Limb (tissue), 2 donors: ENCODE data around the gene TESK1.
"Not testable (repeated sequence)": the region's sequence is repeated elsewhere in the genome, so short reads cannot be mapped to it uniquely, and the experiment has no call there.

Source experiments
- DNase-seq, 2 donors: peaks; one replicate each; pipeline ENCODE4 v3.0.0-alpha.2; 2016; ENCODE audit errors: extremely low spot score in 2 of 2

Gene TESK1

DNA sequence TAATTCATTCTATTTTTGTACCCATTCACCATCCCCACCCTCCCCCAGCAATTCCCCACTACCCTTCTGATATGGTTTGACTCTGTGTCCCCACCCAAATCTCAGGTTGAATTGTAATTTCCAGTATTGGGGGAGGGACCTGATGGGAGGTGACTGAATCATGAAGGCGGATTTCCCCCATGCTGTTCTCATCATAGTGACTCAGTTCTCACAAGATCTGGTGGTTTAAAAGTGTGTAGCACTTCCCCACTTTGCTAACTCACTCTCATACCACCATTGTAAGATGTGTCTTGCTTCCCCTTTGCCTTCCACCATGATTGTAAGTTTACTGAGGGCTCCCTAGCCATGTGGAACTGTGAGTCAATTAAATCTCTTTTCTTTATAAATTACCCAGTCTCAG is 25.9 kb upstream of the TESK1 start:
- DNase-seq, result no peak

DNA sequence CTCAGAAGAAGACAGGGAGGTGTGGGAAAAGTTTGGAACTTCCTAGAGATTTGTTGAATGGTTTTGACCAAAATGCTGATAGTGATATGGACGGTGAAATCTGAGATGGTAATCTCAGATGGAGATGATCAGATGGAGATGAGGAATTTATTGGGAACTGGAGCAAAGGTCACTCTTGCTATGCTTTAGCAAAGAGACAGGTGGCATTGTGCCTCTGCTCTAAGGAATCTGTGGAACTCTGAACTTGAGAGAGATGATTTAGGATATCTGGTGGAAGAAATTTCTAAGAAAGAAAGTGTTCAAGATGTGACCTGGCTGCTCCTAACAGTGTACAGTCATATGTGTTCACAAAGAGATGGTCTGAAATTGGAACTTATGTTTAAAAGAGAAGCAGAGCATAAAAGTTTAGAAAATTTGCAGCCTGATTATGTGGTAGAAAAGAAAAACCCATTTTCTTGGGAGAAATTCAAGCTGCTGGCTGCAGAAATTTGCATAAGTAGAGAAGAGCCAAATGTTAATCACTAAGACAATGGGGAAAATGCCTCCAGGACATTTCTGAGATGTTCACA is 25.3 kb upstream of the TESK1 start:
- DNase-seq, result not testable (repeated sequence)

DNA sequence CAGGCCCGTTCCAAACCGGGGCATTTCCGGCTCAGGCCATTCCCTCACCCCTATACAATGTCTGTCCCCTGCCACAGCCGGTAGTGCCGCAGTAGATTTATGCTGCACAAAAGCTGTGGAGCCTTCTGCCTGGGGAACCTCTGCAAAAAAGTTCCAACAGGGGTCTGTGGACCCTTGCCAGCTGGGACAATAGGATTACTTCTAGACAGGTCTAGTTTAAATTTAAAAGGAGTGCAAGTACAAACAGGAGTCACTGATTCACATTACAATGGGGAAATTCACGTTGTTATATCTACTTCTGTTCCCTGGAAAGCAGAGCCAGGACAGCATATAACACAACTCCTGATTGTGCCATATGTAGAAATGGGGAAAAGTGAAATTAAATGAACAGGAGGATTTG is 21.5 kb upstream of the TESK1 start:
- not testable (repeated sequence) for DNase-seq

DNA sequence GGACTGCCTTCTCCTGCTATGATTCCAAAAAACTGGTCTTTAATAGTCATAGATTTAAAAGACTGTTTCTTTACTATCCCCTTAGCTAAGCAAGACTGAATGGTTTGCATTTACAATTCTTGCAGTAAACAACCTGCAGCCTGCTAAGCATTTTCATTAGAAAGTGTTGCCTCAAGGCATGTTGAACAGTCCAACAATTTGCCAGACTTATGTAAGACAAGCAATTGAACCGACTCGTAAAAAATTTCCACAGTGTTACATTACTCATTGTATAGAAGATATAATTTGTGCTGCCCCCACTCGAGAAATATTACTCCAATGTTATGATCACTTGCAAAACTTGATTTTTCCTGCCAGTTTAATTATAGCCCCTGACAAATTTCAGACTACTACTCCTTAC is 20.4 kb upstream of the TESK1 start:
- DNase-seq, result not testable (repeated sequence)

DNA sequence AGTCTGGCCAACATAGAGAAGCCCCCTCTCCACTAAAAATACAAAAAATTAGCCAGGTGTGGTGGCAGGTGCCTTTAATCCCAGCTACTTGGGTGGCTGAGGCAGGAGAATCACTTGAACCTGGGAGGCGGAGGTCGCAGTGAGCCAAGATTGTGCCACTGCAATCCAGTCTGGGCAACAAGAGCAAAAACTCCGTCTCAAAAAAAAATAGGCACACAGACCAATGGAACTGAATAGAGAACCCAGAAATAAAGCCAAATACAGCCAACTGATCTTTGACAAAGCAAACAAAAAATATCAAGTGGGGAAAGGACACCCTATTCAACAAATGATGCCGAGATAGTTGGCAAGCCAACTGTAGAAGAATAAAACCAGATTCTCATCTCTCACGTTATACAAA is 16.6 kb upstream of the TESK1 start:
- DNase-seq, result not testable (repeated sequence)

DNA sequence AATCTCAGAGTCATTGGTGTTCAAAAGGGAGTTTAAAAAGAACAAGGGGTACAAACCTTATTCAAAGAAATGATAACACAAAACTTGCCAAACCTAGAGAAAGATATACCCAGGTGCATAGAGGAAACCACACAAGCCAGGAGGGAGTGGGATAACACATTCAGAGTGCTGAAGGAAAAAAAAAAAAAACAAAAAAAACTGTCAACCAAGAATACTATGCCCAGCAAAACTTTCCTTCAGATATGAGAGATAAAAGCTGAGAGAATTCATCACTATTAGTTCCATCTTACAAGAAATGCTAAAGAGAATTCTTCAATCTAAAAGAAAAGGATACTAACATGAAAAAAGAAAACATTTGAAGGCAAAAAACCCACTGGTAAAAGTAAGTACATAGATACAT is 11.5 kb upstream of the TESK1 start:
- DNase-seq, result no peak

DNA sequence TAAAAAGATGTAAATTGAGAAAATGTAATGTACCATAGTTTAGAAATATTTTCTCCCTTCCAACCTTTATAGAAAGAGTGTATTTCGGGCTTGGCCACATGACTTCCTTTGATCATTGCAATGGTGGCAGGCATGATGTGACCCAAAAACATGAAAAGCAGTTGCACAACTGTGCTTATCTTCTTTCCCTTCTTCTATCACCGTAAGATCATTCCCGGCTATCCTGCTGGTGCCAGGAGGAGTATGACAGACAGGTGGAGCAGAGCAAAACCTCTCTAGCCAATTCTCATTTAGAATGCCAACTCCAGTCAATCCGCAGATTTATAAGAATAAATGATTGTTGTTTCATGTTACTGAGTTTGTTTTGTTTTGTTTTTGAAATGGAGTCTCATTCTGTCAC is 10.6 kb upstream of the TESK1 start:
- no peak for DNase-seq

DNA sequence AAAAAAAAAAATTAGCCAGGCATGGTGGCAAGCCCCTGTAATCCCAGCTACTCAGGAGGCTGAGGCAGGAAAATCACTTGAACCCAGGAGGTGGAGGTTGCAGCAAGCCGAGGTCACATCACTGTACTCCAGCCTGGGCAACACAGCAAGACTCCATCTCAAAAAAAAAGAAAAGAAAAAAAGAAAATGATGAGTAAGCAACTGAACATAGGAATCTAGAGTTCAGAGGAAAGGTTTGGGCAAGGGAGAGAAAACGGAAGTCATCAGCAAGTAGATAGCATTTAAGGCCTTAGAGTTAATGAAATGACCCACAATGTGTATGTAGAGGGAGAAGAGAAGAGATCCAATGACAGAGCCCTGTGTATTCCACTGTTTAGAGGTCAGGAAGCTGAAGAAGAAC is 8.2 kb upstream of the TESK1 start:
- DNase-seq, result not testable (repeated sequence)

DNA sequence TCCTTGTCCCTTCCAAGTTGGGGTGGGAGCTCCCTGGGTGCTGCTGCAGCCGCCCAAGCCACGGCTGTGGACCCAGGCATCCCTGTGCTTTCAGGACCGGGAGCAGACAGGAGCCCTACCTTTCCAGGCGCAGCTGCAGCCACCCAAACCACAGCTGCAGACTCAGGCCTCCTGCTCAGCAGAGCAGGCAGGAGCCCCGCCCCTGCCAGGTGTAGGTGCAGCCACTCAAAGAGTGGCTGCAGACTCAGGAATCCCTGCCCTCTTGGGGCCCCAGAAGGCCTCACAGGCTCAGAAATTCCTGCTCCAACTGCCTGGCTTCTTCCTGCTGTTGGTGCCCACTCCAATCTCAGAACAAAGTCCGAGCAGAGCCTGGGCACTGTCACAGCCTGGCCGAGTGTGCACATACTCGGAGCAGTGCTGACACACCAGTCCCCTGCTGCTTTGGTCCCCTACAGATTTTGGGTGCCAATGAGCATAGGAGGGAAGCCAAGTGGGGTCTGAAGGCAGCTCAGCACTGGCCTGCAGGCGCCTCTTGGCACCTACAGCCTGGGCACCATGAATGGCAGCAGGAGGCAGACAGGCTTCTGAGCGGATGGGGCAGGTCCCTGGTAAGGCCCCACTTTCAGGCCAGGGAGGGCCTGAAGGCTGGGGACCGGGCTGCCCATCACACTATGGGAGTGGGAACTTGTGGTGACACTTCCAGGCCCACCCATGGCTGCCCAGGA is 6.0 kb upstream of the TESK1 start:
- no peak for DNase-seq

DNA sequence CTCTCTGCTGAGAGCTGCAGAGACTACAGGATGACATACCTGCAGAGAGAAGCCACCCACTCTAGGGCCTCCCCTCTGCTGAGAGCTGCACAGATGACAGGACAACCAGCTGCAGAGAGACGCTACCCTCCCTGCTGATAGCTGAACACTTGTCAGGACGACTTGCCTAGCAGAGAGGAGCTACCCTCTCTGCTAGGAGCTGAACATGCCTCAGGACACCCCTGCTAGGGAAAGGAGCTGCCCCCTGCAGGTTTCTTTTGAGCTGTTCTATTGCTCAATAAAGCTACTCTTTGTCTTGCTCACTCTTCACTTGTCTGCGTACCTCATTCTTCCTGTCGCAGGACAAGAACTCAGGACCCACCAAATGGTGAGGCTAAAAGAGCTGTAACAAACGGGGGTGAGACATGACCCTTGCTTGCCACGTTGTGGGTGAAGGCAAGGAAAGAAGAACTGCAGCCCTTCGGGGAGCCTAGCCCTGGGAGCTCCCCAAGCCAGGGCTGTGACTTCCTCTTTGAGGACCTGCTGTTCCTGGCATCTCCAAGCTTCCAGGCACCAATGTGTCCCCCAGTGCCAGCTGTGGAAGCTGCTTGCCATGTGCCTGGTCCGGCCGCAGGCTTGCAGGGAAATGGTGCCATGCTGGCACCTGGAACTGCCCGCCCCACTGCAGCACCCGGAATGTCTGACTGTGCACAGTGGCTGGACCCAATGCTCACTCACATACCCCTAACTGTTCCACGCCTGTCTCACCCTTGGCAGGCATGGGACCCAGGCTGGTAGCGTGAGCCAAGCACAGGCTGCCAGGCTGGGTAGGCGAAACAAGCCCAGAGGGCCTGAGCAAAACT is 5.1 kb upstream of the TESK1 start:
- DNase-seq, result no peak

DNA sequence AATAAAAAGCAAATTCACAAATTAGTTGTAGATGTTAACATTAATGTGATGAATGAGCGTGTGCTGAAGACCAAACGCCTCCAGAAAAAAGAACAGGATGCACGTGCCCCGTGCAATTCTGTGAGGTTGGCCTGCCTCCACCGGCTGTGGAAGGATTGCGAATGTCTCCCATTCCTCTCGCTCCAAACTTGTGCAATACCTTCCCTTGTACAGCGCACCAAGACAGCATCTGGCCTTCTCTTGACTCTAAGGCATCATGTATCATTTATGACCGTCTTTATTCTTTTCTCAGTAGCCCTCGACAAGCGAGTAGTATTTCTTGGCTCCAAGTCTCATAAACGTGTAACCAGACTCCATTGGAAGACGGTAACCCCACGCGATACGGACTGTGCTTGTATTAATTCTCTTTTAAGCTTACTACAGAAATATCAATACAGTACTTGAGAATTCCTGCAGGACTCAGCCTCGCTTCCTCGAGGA is 1.5 kb upstream of the TESK1 start:
- DNase-seq, result peak in 1 of 2 donors; percentile 66

DNA sequence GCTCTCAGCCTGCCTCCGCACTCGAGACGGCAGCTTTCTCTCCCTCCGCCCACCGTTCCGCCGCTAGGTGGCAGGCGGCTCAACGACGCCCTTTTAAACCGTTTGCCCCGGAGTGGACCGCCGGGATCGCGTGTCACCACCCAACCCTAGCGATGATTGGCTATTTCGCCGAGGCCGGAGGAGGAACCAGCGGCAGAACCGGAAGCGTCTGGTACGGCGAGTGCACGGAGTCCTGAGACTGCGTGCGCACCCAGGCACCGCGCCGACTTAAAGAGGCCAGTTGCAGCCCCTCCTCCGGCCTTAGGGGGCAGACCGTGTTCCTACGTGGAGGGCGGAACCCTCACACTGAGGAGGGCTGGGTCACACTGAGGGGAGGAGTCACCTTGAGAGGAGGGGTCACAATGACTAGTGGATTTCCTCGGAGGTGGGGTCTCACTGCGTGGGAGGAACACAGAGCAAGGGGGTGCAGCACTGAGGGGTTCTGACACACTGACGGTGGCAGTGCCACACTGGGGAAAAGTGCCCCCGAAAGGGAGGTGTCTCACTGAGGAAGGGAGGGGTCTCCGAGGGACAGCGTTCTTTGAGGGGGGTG is 980 bp upstream of the TESK1 start:
- DNase-seq, result peak; percentile 99

DNA sequence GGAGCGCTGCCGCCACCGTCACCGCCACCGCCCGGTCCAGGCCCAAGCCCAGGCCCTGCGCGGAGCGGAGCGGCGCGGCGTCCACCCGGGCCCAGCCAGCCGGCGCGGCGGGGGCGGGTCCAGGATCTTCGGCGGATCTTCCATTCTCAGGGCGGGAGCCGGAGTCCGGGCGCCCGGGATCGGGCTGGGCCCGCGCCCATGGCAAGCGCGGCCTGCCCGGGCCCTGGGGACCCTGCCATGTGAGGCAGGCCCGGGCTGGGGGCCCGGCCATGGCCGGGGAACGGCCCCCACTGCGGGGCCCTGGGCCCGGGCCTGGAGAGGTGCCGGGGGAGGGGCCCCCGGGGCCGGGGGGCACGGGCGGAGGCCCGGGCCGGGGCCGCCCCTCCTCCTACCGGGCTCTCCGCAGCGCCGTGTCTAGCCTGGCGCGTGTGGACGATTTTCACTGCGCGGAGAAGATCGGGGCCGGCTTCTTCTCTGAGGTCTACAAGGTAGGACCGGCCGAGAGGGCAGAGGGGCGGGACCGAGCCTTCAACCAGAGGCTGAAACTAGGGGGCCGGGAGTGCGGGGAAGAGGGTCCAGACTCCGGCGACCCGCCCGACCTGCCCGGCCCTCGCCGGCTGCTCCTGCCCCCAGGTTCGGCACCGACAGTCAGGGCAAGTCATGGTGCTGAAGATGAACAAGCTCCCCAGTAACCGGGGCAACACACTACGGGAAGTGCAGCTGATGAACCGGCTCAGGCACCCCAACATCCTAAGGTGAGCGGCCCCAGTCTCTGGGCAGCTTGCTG is 482 bp downstream of the TESK1 start:
- peak in 1 of 2 donors; percentile 58 for DNase-seq

DNA sequence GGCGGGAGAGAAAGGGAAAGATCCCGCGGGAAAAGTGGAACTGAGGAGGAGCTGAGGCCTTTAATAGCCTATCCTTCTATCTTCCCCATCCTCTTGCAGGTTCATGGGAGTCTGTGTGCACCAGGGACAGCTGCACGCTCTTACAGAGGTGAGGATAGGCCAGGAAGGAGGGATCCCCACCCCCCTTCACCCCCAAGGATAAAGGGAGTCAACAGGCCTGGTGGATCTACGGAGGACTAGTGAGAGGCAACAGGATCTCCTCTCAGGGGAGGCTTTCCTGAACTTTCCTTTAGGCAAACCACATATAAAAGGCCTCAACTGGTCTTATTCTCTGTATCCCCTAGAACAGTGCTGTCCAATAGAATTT is 1.1 kb downstream of the TESK1 start:
- DNase-seq, result no peak

DNA sequence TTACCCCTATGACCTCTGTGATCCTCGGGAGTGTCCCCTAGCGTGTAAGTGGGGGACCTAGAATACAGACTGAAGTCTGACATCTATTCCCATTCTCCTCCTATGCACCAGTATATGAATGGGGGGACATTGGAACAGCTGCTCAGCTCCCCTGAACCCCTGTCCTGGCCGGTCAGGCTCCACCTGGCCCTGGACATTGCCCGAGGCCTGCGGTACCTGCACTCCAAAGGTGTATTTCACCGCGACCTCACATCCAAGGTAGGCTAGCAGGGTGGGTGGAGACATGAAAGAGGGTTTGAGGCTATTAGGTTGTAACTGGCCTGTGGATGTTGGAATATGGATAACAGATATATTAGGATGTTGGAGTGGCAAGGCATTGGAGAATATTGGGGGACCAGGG is 1.7 kb downstream of the TESK1 start:
- no peak for DNase-seq

DNA sequence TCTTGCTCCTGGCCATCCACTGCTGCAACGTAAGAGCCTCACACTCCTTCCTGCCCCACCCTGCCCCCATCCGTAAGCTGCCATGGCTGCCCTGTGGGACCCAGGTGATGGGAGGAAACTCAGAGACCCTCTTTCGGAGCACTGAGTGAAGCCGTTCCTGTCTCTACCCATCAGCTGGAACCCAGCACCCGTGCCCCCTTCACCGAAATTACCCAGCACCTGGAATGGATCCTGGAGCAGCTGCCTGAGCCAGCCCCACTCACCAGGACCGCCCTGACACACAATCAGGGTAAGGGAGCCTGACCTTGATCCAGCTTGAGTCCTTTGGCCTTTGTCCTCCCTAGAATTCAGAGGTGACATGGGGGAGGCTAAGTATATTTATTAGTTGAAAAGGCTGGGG is 3.2 kb downstream of the TESK1 start:
- no peak for DNase-seq

DNA sequence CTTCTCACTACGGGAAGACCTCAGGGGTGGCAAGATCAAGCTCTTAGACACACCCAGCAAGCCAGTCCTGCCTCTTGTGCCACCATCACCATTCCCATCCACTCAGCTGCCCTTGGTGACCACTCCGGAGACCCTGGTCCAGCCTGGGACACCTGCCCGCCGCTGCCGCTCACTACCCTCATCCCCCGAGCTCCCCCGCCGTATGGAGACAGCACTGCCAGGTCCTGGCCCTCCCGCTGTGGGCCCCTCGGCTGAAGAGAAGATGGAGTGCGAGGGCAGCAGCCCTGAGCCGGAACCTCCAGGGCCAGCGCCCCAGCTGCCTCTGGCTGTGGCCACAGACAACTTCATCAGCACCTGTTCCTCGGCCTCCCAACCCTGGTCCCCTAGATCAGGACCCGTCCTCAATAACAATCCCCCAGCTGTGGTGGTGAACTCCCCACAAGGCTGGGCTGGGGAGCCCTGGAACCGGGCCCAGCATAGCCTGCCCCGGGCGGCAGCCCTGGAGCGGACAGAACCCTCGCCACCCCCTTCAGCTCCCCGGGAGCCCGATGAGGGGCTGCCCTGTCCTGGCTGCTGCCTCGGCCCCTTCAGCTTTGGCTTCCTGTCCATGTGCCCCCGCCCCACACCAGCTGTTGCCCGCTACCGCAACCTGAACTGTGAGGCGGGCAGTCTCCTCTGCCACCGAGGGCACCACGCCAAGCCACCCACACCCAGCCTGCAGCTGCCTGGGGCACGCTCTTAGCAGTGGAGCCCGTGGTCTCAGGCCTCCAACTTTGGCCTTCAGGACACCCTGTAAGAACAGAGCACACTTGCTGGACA is 4.1 kb downstream of the TESK1 start:
- DNase-seq, result no peak

DNA sequence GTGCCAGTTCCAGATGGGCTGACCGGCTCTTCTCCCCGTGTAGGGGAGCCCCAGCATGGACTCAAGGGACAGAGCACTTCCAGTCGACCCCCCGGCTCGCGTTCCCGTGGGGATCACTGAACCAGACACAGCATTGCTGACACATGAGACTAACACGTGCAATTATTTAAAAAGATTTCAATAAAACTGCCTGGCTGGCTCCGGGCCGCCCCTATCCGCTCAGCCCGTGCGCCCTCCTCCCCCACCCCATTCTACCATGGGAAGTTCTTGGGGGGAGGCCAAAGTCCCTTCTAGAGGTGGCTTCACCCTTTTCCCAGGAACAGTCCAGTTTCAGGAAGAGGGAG is 4.7 kb downstream of the TESK1 start:
- DNase-seq, result no peak

DNA sequence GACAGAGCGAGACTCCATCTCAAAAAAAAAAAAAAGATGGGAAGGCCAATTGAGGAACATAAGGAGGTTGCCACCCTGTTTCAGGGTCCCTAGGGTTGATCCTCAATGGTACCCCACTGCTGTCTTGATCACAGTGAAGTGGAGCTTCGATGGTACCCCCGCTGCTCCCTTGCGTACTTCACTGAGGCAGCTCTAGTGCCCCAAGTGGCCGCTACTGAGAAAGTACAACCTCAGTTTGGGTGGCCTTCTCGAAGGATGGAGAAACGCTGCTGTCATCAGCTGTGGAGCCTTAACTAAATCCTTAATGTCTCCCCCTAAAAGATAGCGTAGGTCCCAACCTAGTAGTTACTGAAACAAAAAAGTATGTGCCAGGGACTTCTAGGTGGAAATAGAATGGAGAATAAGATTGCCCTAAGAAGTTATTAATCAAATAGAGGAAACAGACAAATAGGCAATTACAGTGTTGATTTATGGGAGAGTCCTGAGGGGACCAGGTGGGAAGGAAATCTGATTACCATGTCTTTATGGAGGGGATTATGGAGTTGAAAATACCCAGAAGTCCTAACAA is 6.3 kb downstream of the TESK1 start:
- DNase-seq, result no peak

DNA sequence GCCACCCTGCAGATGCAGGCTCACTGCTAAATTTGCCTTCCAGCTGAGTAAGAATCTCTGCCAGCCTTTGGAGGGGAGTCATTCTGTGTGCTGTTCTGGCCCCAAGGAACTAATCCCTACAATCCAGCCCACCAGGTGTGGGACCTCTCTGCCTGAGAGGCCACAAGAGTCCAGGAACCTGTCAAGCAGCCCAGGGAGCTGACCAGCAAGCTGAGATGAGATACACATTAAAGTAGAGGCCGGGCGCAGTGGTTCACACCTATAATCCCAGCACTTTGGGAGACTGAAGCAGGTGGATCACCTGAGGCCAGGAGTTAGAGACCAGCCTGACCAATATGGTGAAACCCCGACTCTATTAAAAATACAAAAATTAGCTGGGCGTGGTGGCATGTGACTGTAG is 7.0 kb downstream of the TESK1 start:
- DNase-seq, result not testable (repeated sequence)
